Thyroid gland (tissue), 4 donors: Measurements from ENCODE around the gene TMEM220.

Experiments used
- POLR2A ChIP-seq, 2 donors: fragments of 450-650 bp; IDR thresholded peaks; one replicate each; pipeline ENCODE4 v1.6.1; 2017; ENCODE audit warnings: antibody characterized with exemption in 2 of 2, mild to moderate bottlenecking in 2 of 2, moderate library complexity in 1 of 2
- TF ChIP-seq, protein P1 (sequence below), 6 experiments: fragments of 200-600 bp in 3 of 6; fragments of 450-650 bp in 3 of 6; sonication (generic) in 3 of 6; IDR thresholded peaks; one replicate each; pipeline ENCODE4 v1.5.1; 2016 to 2019; ENCODE audit warnings: antibody characterized with exemption in 6 of 6, mild to moderate bottlenecking in 2 of 6, inconsistent platforms in 1 of 6, moderate library complexity in 1 of 6

- no peak for TF ChIP-seq POLR2A (IDR thresholded peaks at IDR 0.05)
- TF ChIP-seq, protein P1, sequence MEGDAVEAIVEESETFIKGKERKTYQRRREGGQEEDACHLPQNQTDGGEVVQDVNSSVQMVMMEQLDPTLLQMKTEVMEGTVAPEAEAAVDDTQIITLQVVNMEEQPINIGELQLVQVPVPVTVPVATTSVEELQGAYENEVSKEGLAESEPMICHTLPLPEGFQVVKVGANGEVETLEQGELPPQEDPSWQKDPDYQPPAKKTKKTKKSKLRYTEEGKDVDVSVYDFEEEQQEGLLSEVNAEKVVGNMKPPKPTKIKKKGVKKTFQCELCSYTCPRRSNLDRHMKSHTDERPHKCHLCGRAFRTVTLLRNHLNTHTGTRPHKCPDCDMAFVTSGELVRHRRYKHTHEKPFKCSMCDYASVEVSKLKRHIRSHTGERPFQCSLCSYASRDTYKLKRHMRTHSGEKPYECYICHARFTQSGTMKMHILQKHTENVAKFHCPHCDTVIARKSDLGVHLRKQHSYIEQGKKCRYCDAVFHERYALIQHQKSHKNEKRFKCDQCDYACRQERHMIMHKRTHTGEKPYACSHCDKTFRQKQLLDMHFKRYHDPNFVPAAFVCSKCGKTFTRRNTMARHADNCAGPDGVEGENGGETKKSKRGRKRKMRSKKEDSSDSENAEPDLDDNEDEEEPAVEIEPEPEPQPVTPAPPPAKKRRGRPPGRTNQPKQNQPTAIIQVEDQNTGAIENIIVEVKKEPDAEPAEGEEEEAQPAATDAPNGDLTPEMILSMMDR (IDR thresholded peaks at IDR 0.05), result no peak
These were observed 20.4 kb upstream of the TMEM220 start for GRCh38 chr17:10750210-10750609.
